HepG2 (cell line): ENCODE measurements around the gene DIO1. TPM values are rescaled to one million over a fixed set of nuclear protein-coding genes. Genes with fewer than 3 reads are reported as not detected.

Experiments
- ATAC-seq: fragments of 200-7000 bp; cut with Tn5 transposase; 3 replicates; pipeline ENCODE4 v1.9.1; 2020; ENCODE audit warnings: mild to moderate bottlenecking, moderate library complexity
- BruUV-seq: library from RNA; stranded (reverse); fragments of 400-500 nt; replicated peaks from 2 replicates; lab custom pipeline; 2021; lab: Mats Ljungman, UMichigan
- CTCF ChIA-PET: fragments of 300-600 bp; formaldehyde crosslinking; extraction: SDS; loops from one replicate; lab custom pipeline; 2021; ENCODE audit warnings: low total read pairs, inconsistent platforms, low intra/inter-chr PET ratio; lab: Yijun Ruan, JAX
- POLR2A ChIA-PET: fragments of 350-600 bp; sonication (Branson Sonifier 250); formaldehyde crosslinking; loops from one replicate; lab custom pipeline; 2020; ENCODE audit warnings: antibody characterized with exemption, inconsistent platforms; lab: Yijun Ruan, JAX
- DNase-seq: peaks from one replicate; pipeline ENCODE4 v3.0.0-alpha.2; 2015; ENCODE audit warnings: low spot score
- FAIRE-seq: peaks from 3 replicates; lab custom pipeline; 2011; peaks lifted over from hg19 to GRCh38; lab: Jason Lieb, UNC
- H2AFZ ChIP-seq: one replicate; pipeline ENCODE4 v1.6.1; 2011; ENCODE audit warnings: low read length, inconsistent platforms
- H3K27ac ChIP-seq: fragments of 300-600 bp; 3 replicates; pipeline ENCODE4 v1.8.0; 2011; ENCODE audit warnings: mixed run types, mild to moderate bottlenecking, mixed read lengths, low read length, inconsistent platforms; ENCODE audit not compliant: insufficient read depth; ENCODE audit errors: extremely low read length
- H3K27me3 ChIP-seq, 2 experiments: fragments of 200-600 bp in 1 of 2; 2 replicates in 1 of 2; 3 replicates in 1 of 2; pipeline versions ENCODE4 v1.6.0 to v1.8.0; 2011; ENCODE audit warnings: low read length in 2 of 2, mild to moderate bottlenecking in 2 of 2, moderate library complexity in 2 of 2, inconsistent platforms in 1 of 2; ENCODE audit not compliant: insufficient read depth in 2 of 2, control insufficient read depth in 1 of 2
- H3K36me3 ChIP-seq, 2 experiments: fragments of 200-600 bp in 1 of 2; replicated peaks in 1 of 2; 2 replicates in 1 of 2; 3 replicates in 1 of 2; pipeline versions ENCODE4 v1.5.1 to v1.8.0; 2011; ENCODE audit warnings: low read length in 2 of 2, inconsistent platforms in 1 of 2; ENCODE audit not compliant: insufficient read depth in 2 of 2, control insufficient read depth in 1 of 2
- H3K4me1 ChIP-seq: 2 replicates; pipeline ENCODE4 v1.5.1; 2012; ENCODE audit warnings: low read length, inconsistent platforms; ENCODE audit not compliant: insufficient read depth
- H3K4me2 ChIP-seq: 2 replicates; pipeline ENCODE4 v1.6.0; 2011; ENCODE audit warnings: low read depth, low read length, inconsistent platforms
- H3K4me3 ChIP-seq, 3 experiments: fragments of 200-600 bp in 1 of 3; sonication (generic), shearing (Covaris generic) in 1 of 3; replicated peaks in 1 of 3; 2 replicates each; pipeline ENCODE4 v1.5.1; 2011 to 2016; ENCODE audit warnings: low read length in 3 of 3, inconsistent platforms in 2 of 3, low read depth in 2 of 3, mild to moderate bottlenecking in 2 of 3, control low read depth in 1 of 3, mixed read lengths in 1 of 3; ENCODE audit not compliant: insufficient read depth in 1 of 3
- H3K79me2 ChIP-seq: one replicate; pipeline ENCODE4 v1.6.1; 2011; ENCODE audit warnings: low read length, inconsistent platforms; ENCODE audit not compliant: insufficient read depth
- H3K9ac ChIP-seq: 2 replicates; pipeline ENCODE4 v1.6.0; 2011; ENCODE audit warnings: mild to moderate bottlenecking, low read depth, low read length, inconsistent platforms; ENCODE audit not compliant: insufficient read depth
- H3K9me3 ChIP-seq: 2 replicates; pipeline ENCODE4 v1.5.1; 2012; ENCODE audit warnings: mild to moderate bottlenecking, low read length
- H4K20me1 ChIP-seq: 2 replicates; pipeline ENCODE4 v1.6.0; 2011; ENCODE audit warnings: inconsistent platforms, mild to moderate bottlenecking, low read length, moderate library complexity; ENCODE audit not compliant: insufficient read depth
- CAMTA2 ChIP-seq: sonication (generic); formaldehyde crosslinking; IDR thresholded peaks from 2 replicates; pipeline ENCODE4 v1.4.0; 2020; ENCODE audit warnings: mild to moderate bottlenecking, missing genetic modification reagents, borderline replicate concordance
- CERS6 ChIP-seq: sonication (generic); formaldehyde crosslinking; IDR thresholded peaks from 2 replicates; pipeline ENCODE4 v1.5.0; 2020; ENCODE audit warnings: missing genetic modification reagents
- ISL2 ChIP-seq: sonication (generic); formaldehyde crosslinking; IDR thresholded peaks from 2 replicates; pipeline ENCODE4 v1.5.0; 2020; ENCODE audit warnings: missing genetic modification reagents
- MBD4 ChIP-seq: IDR thresholded peaks from 2 replicates; pipeline ENCODE4 v1.6.1; 2012; ENCODE audit warnings: low read length, inconsistent platforms, borderline replicate concordance
- TMF1 ChIP-seq: sonication (generic); formaldehyde crosslinking; IDR thresholded peaks from 2 replicates; pipeline ENCODE4 v1.8.1; 2022; ENCODE audit warnings: low read depth, missing genetic modification reagents
- TP53 ChIP-seq: sonication (generic); formaldehyde crosslinking; conservative IDR thresholded peaks from 2 replicates; pipeline ENCODE4 v1.4.0; 2020; ENCODE audit warnings: missing genetic modification reagents
- ZC3H4 ChIP-seq: sonication (generic); formaldehyde crosslinking; IDR thresholded peaks from 2 replicates; pipeline ENCODE4 v1.4.0; 2020; ENCODE audit warnings: missing genetic modification reagents, borderline replicate concordance
- ZMYM4 ChIP-seq: sonication (generic); formaldehyde crosslinking; IDR thresholded peaks from 2 replicates; pipeline ENCODE4 v1.8.1; 2023; ENCODE audit warnings: mild to moderate bottlenecking, missing genetic modification reagents
- ZNF138 ChIP-seq: sonication (generic); formaldehyde crosslinking; IDR thresholded peaks from 2 replicates; pipeline ENCODE4 v1.5.0; 2020; ENCODE audit warnings: mild to moderate bottlenecking, low read depth, missing genetic modification reagents
- ZNF335 ChIP-seq: sonication (generic); formaldehyde crosslinking; IDR thresholded peaks from 2 replicates; pipeline ENCODE4 v1.4.0; 2020; ENCODE audit warnings: missing genetic modification reagents
- ZNF552 ChIP-seq: sonication (generic); formaldehyde crosslinking; IDR thresholded peaks from 2 replicates; pipeline ENCODE4 v1.9.0; 2022; ENCODE audit warnings: missing genetic modification reagents, mild to moderate bottlenecking, borderline replicate concordance
- WGBS: methylation state at CpG from one replicate; pipeline ENCODE4 v1.1.6; 2017; ENCODE audit warnings: low lambda C conversion rate; 5-methylcytosine and 5-hydroxymethylcytosine counted together
- in situ Hi-C: cut with HindIII; loops from 2 replicates; pipeline ENCODE4 v1.10.0; 2017; ENCODE audit warnings: low pct_unique_long_range_greater_than_20kb; ENCODE audit not compliant: extremely low pct_ligation_motif_present
- intact Hi-C: fragments of 100-400 bp; cut with micrococcal nuclease; formaldehyde crosslinking; loops from one replicate; pipeline ENCODE4 v1.10.0; 2022; ENCODE audit not compliant: unreplicated experiment
- polyA plus RNA-seq, 8 experiments: library from polyadenylated mRNA; depleted of rRNA in 3 of 8; stranded (reverse) in 7 of 8; unstranded in 1 of 8; fragments of >200 nt; fragmentation: Illumina TruSeq in 4 of 8; extraction: Trizol in 4 of 8; gene quantifications; 2 replicates each; pipeline versions ENCODE4 v1.2.1 to v1.2.3, GENCODE V29; 2011 to 2016; ENCODE audit warnings: low read depth in 4 of 8, missing spikeins in 1 of 8, mixed read lengths in 1 of 8; ENCODE audit not compliant: insufficient read depth in 1 of 8
- total RNA-seq, 5 experiments: library from RNA; depleted of rRNA; stranded (reverse); fragments of >200 nt; fragmentation: Illumina TruSeq; extraction: Trizol; gene quantifications; 2 replicates each; pipeline ENCODE4 v1.2.3, GENCODE V29; 2016; ENCODE audit warnings: low read depth in 1 of 5
- TF ChIP-seq, protein P1 (sequence below): sonication (generic); formaldehyde crosslinking; IDR thresholded peaks from 2 replicates; pipeline ENCODE4 v1.4.0; 2020; ENCODE audit warnings: missing genetic modification reagents, mild to moderate bottlenecking, borderline replicate concordance
- TF ChIP-seq, protein P2 (sequence below): sonication (generic); formaldehyde crosslinking; IDR thresholded peaks from 2 replicates; pipeline ENCODE4 v1.8.0; 2022; ENCODE audit warnings: mild to moderate bottlenecking, missing genetic modification reagents, moderate library complexity
- TF ChIP-seq, protein P3 (sequence below): sonication (generic); formaldehyde crosslinking; IDR thresholded peaks from 2 replicates; pipeline ENCODE4 v1.4.0; 2020; ENCODE audit warnings: missing genetic modification reagents, borderline replicate concordance

DIO1 gene
- total and polyA plus RNA-seq, 2 of the 13 experiments (the other 11 are each of a cell fraction or from before 2014, with no cell fraction given) = 13.5 to 45.6 TPM

DNA sequence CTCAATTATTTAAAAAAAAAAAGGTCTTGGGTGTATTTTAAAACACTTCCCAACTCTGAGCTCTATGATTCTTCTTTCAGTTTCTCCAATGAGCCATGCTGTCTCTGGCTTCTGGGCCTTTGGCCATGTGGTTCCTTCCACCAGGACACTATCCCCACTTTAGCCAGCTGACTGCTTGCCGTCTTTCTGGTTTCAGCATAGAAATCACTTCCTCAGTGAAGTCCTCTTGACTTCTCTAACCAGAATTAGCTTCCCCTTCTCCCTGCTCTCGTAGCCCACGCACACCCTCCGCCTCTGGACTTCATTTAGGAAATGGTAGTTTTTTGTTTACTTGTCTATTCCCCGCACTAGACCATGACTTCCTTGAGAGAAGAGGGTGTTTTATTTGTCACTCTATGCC is 1.1 kb upstream of the DIO1 start:
- intact Hi-C loops = loop anchor here (5.0 kb wide), 1 partner anchor 54 kb away; the partner anchor contains the start of genes IFT25 and LRRC42
- H3K79me2 ChIP-seq = peaks cover 13% of the 10 kb centered on the region
- CTCF ChIA-PET = no interaction called here

More for the DNA sequence above, 1.1 kb upstream of the DIO1 start:
- TF ChIP-seq ZNF552 (CRISPR knock-in tag) (no peak), ZMYM4 (no peak), ISL2 (no peak), TMF1 (no peak), MBD4 (no peak), ZNF335 (CRISPR knock-in tag) (no peak), ZC3H4 (CRISPR knock-in tag) (no peak), CERS6 (CRISPR knock-in tag) (no peak), TP53 (CRISPR knock-in tag) (no peak), ZNF138 (CRISPR knock-in tag) (no peak), CAMTA2 (no peak)
- TF ChIP-seq, protein P1, sequence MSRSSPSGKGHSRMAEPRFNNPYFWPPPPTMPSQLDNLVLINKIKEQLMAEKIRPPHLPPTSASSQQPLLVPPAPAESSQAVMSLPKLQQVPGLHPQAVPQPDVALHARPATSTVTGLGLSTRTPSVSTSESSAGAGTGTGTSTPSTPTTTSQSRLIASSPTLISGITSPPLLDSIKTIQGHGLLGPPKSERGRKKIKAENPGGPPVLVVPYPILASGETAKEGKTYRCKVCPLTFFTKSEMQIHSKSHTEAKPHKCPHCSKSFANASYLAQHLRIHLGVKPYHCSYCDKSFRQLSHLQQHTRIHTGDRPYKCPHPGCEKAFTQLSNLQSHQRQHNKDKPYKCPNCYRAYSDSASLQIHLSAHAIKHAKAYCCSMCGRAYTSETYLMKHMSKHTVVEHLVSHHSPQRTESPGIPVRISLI = no peak
- TF ChIP-seq, protein P2, sequence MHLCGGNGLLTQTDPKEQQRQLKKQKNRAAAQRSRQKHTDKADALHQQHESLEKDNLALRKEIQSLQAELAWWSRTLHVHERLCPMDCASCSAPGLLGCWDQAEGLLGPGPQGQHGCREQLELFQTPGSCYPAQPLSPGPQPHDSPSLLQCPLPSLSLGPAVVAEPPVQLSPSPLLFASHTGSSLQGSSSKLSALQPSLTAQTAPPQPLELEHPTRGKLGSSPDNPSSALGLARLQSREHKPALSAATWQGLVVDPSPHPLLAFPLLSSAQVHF (CRISPR knock-in tag) = no peak
- TF ChIP-seq, protein P3, sequence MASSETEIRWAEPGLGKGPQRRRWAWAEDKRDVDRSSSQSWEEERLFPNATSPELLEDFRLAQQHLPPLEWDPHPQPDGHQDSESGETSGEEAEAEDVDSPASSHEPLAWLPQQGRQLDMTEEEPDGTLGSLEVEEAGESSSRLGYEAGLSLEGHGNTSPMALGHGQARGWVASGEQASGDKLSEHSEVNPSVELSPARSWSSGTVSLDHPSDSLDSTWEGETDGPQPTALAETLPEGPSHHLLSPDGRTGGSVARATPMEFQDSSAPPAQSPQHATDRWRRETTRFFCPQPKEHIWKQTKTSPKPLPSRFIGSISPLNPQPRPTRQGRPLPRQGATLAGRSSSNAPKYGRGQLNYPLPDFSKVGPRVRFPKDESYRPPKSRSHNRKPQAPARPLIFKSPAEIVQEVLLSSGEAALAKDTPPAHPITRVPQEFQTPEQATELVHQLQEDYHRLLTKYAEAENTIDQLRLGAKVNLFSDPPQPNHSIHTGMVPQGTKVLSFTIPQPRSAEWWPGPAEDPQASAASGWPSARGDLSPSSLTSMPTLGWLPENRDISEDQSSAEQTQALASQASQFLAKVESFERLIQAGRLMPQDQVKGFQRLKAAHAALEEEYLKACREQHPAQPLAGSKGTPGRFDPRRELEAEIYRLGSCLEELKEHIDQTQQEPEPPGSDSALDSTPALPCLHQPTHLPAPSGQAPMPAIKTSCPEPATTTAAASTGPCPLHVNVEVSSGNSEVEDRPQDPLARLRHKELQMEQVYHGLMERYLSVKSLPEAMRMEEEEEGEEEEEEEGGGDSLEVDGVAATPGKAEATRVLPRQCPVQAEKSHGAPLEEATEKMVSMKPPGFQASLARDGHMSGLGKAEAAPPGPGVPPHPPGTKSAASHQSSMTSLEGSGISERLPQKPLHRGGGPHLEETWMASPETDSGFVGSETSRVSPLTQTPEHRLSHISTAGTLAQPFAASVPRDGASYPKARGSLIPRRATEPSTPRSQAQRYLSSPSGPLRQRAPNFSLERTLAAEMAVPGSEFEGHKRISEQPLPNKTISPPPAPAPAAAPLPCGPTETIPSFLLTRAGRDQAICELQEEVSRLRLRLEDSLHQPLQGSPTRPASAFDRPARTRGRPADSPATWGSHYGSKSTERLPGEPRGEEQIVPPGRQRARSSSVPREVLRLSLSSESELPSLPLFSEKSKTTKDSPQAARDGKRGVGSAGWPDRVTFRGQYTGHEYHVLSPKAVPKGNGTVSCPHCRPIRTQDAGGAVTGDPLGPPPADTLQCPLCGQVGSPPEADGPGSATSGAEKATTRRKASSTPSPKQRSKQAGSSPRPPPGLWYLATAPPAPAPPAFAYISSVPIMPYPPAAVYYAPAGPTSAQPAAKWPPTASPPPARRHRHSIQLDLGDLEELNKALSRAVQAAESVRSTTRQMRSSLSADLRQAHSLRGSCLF (CRISPR knock-in tag) = no peak
- no peaks in the 10 kb centered on the region for H3K36me3 ChIP-seq
- H3K27me3 ChIP-seq = no peaks in the 10 kb centered on the region; a peak in 1 of 5 replicates
- no peak overlapping the region for H3K27ac ChIP-seq
- H3K9ac ChIP-seq = no peak overlapping the region
- no peak overlapping the region for H2AFZ ChIP-seq
- FAIRE-seq (no peak), DNase-seq (no peak), ATAC-seq (no peak)
- H3K9me3 ChIP-seq = no peaks in the 10 kb centered on the region
- no peak overlapping the region for H3K4me2 ChIP-seq
- H4K20me1 ChIP-seq = no peaks in the 10 kb centered on the region; the same call in 1 of the 2 replicates
- no TSS peak for BruUV-seq
- in situ Hi-C loops = loop anchor here (5.0 kb wide), 1 partner anchor 49 kb away; no protein-coding TSS in a partner anchor
- 98% methylated on average over 5 of the region's 5 CpGs for WGBS
- POLR2A ChIA-PET = interaction anchor here (1.5 to 2.0 kb wide), 2 partner anchors 10 to 17 kb away, joined by 3 to 10 read pairs; no protein-coding TSS in a partner anchor
- peaks cover 73% of the 10 kb centered on the region for H3K4me1 ChIP-seq
- no peak overlapping the region for H3K4me3 ChIP-seq
